ENCODE results near the gene GLDC. TPM values are rescaled to one million over a fixed set of nuclear protein-coding genes. Genes with fewer than 3 reads are reported as not detected.

GLDC gene
- total RNA-seq, 4 donors from 2014 or later, result 0.42 to 6.4 (median 4.7) TPM; not detected in 1

DNA sequence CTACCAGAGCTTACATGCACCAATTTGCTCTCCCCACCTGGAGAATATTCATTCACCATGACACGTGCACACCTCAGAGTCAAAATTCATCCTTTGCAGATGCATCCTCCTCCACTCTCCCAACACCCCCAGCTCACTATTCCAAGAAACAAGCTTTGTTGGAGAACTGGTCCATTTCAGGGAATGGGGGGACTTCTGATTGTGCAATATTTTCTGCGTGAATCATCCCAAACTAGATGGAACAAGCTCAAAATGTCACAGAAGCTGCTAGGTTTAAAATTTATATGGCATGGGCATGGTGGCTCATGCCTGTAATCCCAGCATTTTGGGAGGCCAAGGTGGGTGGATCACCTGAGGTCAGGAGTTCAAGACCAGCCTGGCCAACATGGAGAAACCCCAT lies 3.6 kb downstream of the GLDC start:
- intact Hi-C loops (cut with DNase I; ENCODE audit: low total_unique reads), result no loop called here
- no peak for DNase-seq (ENCODE audit: low spot score in 2 of 2)
- H3K4me3 ChIP-seq (ENCODE audit: low read depth, poor library complexity, severe bottlenecking), result no peak overlapping the region
- TF ChIP-seq, protein P1, sequence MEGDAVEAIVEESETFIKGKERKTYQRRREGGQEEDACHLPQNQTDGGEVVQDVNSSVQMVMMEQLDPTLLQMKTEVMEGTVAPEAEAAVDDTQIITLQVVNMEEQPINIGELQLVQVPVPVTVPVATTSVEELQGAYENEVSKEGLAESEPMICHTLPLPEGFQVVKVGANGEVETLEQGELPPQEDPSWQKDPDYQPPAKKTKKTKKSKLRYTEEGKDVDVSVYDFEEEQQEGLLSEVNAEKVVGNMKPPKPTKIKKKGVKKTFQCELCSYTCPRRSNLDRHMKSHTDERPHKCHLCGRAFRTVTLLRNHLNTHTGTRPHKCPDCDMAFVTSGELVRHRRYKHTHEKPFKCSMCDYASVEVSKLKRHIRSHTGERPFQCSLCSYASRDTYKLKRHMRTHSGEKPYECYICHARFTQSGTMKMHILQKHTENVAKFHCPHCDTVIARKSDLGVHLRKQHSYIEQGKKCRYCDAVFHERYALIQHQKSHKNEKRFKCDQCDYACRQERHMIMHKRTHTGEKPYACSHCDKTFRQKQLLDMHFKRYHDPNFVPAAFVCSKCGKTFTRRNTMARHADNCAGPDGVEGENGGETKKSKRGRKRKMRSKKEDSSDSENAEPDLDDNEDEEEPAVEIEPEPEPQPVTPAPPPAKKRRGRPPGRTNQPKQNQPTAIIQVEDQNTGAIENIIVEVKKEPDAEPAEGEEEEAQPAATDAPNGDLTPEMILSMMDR (IDR thresholded peaks at IDR 0.05), result no peak
- no peak for TF ChIP-seq POLR2A (IDR thresholded peaks at IDR 0.05)
- 60 to 69% methylated on average over 2 of the region's 2 CpGs for WGBS, 2 donors

DNA sequence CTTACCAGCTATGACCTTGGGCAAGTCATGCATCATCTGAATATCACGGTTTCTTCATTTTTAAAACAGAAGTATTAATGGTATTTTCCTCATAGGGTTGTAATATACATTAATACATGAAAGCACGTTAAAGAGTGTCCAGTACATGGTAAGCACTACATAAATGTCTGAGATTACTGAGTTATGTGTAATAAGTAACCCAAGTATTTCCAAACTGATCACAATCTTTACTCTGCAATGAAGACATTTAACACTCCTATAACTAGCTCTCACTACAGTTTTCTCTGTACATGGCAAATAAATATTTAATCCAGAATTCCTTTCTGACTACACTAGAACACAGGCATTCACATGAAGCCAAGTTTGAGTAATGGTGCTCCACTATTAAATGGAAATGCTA lies 4.0 kb downstream of the GLDC start:
- DNase-seq (ENCODE audit: low spot score in 2 of 2), result no peak
- H3K4me3 ChIP-seq (ENCODE audit: low read depth, poor library complexity, severe bottlenecking), result no peak overlapping the region
- intact Hi-C loops (cut with DNase I; ENCODE audit: low total_unique reads), result no loop called here
- 64 to 77% methylated on average over 2 of the region's 2 CpGs for WGBS, 2 donors
- TF ChIP-seq, protein P1 (IDR thresholded peaks at IDR 0.05), result no peak
- no peak for TF ChIP-seq POLR2A (IDR thresholded peaks at IDR 0.05)

DNA sequence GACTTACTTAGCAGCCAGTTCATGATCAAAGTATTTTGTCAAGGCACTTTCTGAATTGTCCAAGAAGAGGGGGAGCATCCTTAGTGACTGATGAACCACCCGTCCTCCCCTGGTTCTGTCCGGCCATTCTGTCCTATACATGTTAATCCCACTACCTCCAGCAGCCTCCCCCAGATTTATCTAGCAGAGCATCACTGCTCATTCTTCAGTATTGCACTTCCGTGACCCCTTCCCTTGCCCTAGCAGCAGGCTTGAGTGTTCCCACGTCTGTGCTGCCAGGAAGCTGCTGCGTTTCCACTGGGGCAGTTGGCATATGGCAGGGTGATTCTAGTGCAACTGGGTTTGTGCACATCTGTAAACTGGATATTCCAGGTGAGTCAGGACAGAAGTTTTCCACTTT lies 4.5 kb downstream of the GLDC start:
- intact Hi-C loops (cut with DNase I; ENCODE audit: low total_unique reads), result no loop called here
- no peak for TF ChIP-seq POLR2A (IDR thresholded peaks at IDR 0.05)
- TF ChIP-seq, protein P1 (IDR thresholded peaks at IDR 0.05), result no peak
- 70 to 73% methylated on average over 5 of the region's 5 CpGs for WGBS, 2 donors
- peak in 1 of 2 donors; percentile 50 for DNase-seq (ENCODE audit: low spot score in 2 of 2)
- H3K4me3 ChIP-seq (ENCODE audit: low read depth, poor library complexity, severe bottlenecking), result no peak overlapping the region

DNA sequence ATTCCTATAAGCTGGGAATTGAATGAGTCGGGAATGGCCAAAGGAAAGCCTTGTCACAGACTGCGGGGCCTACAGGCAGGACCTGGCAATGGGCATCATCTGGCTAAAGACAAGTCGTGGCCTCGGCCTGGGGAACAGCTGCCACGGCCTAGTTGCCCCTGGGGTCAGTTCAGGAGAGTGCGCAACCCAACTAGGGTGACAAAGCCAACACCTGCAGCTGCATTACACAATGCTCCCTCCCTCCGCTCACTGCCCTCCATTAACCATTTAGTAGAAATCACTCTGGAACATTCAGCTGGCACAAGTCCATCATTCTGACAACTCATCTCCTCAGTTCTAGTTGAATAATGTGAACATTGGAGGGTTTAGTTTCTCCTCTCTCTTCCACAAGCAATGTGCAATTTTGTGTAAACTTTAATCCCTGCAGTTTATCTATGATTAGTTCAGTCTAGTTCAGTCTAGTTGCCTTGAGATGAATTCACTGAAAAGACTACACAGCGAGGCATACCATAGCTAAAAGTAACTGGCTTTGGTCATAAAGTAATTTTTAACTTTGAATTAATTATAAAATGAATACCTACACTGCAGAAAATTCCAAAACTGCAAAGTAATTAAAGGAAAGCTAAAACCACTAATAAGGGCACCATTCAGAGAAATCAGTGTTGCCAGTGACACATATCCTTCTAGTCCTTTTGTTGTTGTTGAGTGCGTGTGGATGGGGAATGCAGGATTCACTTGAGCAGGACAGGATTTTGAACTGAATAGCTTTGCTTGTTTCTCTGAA lies 5.1 kb downstream of the GLDC start:
- intact Hi-C loops (cut with DNase I; ENCODE audit: low total_unique reads), result no loop called here
- H3K4me3 ChIP-seq (ENCODE audit: low read depth, poor library complexity, severe bottlenecking), result no peak overlapping the region
- no peak for TF ChIP-seq POLR2A (IDR thresholded peaks at IDR 0.05)
- TF ChIP-seq, protein P1 (IDR thresholded peaks at IDR 0.05), result no peak
- 78 to 81% methylated on average over 9 of the region's 9 CpGs for WGBS, 2 donors
- peak in 1 of 2 donors; percentile 49 for DNase-seq (ENCODE audit: low spot score in 2 of 2)

DNA sequence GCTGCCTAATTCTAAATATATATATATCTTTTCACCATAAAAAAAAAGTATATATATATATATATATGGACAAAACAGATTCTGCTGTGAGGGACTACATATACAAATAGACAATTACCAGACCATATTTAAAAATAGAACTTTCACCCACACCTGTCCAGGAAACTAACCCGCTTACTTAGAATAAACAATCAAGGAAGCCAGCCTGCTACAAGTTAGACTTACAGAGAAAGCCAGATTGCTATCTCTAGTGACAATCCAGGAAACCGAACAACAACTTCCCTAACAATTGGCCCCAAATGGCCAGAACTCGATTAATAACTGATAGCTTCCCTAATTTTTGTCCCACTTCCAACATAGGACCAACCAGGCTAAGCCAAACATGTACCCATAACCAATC lies 5.9 kb downstream of the GLDC start:
- 76 to 81% methylated on average over 3 of the region's 3 CpGs for WGBS, 2 donors
- no peak for DNase-seq (ENCODE audit: low spot score in 2 of 2)
- no peak for TF ChIP-seq POLR2A (IDR thresholded peaks at IDR 0.05)
- TF ChIP-seq, protein P1 (IDR thresholded peaks at IDR 0.05), result no peak
- no peak overlapping the region for H3K4me3 ChIP-seq (ENCODE audit: low read depth, poor library complexity, severe bottlenecking)
- intact Hi-C loops (cut with DNase I; ENCODE audit: low total_unique reads), result no loop called here

DNA sequence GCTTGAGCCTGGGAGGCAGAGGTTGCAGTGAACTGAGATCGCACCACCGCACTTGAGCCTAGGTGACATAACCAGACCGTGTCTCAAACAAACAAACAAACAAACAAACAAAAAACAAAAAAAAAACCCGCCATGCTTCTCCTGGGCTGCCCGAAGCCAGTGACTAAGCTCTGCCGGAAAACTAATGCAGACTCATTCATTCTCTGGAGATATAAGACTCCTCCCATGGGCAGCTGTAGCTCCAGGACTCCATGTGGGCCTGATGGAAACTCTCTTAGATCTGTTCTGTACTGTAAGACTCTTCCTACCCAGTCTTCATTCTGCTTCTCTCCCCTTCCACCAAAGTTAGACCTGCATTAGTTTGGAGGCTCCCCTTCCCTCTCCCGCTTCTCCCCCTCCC lies 11.1 kb downstream of the GLDC start:
- peak in 1 of 2 donors; percentile 28 for DNase-seq (ENCODE audit: low spot score in 2 of 2)
- TF ChIP-seq, protein P1 (IDR thresholded peaks at IDR 0.05), result no peak
- TF ChIP-seq POLR2A (IDR thresholded peaks at IDR 0.05), result no peak
- intact Hi-C loops (cut with DNase I; ENCODE audit: low total_unique reads), result no loop called here
- H3K4me3 ChIP-seq (ENCODE audit: low read depth, poor library complexity, severe bottlenecking), result no peak overlapping the region
- WGBS, 2 donors, result 81 to 82% methylated on average over 7 of the region's 7 CpGs

Measured in lower leg skin (tissue), 4 donors.